Measurements from ENCODE around the gene TMEM31. TPM values are rescaled to one million over a fixed set of nuclear protein-coding genes. Genes with fewer than 3 reads are reported as not detected.

TMEM31 gene
- total and polyA plus RNA-seq, 10 of the 15 experiments (the other 5 are each of a cell fraction or from before 2014, with no cell fraction given) = 0.18 TPM; not detected in 9

DNA sequence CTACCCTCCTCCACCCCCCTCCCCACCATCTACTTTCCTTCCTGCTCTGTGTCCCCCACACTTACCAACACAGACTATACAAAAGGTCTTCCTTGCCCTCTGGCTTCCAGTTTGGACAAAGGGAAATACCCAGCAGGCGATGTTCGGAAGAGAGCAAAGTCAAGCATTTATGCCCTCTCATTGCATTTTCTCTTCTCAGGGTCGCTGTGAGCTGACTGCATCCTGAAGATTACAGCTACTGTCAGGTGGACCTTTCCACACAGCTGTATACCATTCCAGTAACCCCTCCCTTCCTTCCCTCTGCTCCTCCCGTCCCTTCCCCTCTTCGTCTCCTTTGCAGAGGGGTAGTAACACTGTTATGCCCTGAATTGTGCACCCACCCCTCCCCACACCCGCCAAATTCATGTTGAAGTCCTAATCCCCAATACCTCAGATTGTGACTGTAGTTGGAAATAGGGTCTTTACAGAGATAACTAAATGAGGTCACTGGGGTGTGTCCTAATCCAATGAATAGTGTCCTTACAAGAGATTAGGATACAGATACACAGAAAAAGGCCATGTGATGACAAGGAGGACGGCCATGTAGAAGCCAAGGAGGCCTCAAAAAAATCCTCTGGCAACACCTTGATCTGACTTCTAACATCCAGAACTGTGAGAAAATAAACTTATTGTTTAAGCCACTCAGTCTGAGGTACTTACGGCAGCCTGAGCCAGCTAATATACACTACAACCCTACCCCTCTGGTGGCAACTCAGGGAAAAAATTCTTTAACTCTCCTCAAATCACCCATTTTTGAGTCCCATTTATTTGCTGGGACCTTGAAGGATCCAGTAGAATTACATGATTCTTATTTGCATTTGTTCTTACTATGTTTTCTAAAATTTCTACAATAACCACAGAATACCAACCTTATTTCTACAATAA, 35.9 kb upstream of the TMEM31 start:
- POLR2A ChIA-PET = no interaction called here
- BruUV-seq (replicated peaks) = no TSS peak
- Histone ChIP-seq H4K20me1 (ENCODE audit: control insufficient read depth, insufficient read depth) (no peaks in the 10 kb centered on the region), H3K4me2 (ENCODE audit: control insufficient read depth, insufficient read depth) (no peak overlapping the region), H3K36me3 (ENCODE audit: control insufficient read depth in 2 of 2, insufficient read depth in 2 of 2, low read length in 1 of 2) (no peaks in the 10 kb centered on the region), H2AFZ (ENCODE audit: control insufficient read depth, low read depth, low read length) (no peak overlapping the region), H3K4me1 (ENCODE audit: control insufficient read depth, insufficient read depth, low read length) (no peaks in the 10 kb centered on the region), H3K4me3 (no peak overlapping the region), H3K27me3 (replicated peaks in 1 of 2; ENCODE audit: control insufficient read depth in 2 of 2, insufficient read depth in 2 of 2, low read length in 1 of 2) (no peaks in the 10 kb centered on the region), H3K9me3 (replicated peaks; ENCODE audit: control insufficient read depth, insufficient read depth, low read length) (no peaks in the 10 kb centered on the region), H3K9ac (ENCODE audit: control insufficient read depth, insufficient read depth, low read length) (no peak overlapping the region), H3K27ac (ENCODE audit: control insufficient read depth, insufficient read depth) (no peak overlapping the region), H3K79me2 (ENCODE audit: control insufficient read depth, insufficient read depth, low read length) (no peaks in the 10 kb centered on the region)
- RAD21 ChIA-PET (ENCODE audit: unreplicated experiment) = no interaction called here
- FAIRE-seq (no peak), ATAC-seq (no peak), DNase-seq (ENCODE audit: low read depth, low spot score) (no peak)
- intact Hi-C loops (cut with micrococcal nuclease; ENCODE audit: unreplicated experiment) = no loop called here
- CTCF ChIA-PET = no interaction called here
- TF ChIP-seq, protein P1, sequence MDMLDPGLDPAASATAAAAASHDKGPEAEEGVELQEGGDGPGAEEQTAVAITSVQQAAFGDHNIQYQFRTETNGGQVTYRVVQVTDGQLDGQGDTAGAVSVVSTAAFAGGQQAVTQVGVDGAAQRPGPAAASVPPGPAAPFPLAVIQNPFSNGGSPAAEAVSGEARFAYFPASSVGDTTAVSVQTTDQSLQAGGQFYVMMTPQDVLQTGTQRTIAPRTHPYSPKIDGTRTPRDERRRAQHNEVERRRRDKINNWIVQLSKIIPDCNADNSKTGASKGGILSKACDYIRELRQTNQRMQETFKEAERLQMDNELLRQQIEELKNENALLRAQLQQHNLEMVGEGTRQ (IDR thresholded peaks at IDR 0.05; ENCODE audit: borderline replicate concordance, low read depth, low read length) = no peak
- TF ChIP-seq POLR2AphosphoS5 (IDR thresholded peaks at IDR 0.05; ENCODE audit: low read length) (peak; percentile 50; the same call in 1 of the 2 replicates), GATAD2B (conservative IDR thresholded peaks at IDR 0.05; ENCODE audit: low read depth) (no peak), HCFC1 (IDR thresholded peaks at IDR 0.05; ENCODE audit: low read length) (no peak), ZNF274 (IDR thresholded peaks at IDR 0.05; ENCODE audit: insufficient read depth, insufficient read length) (no peak), KLF5 (IDR thresholded peaks at IDR 0.05; ENCODE audit: partially characterized antibody) (no peak), RELA (IDR thresholded peaks at IDR 0.05; ENCODE audit: borderline replicate concordance, partially characterized antibody) (no peak)
- 54% methylated on average over 8 of the region's 8 CpGs for WGBS (ENCODE audit: insufficient coverage, insufficient replicate concordance, low lambda C conversion rate, missing lambda C conversion rate)
- SMC1A ChIA-PET (ENCODE audit: uncharacterized antibody, unreplicated experiment) = interaction anchor here (1.0 kb wide), 1 partner anchor 33 kb away, joined by 3 read pairs; no protein-coding TSS in a partner anchor
- in situ Hi-C loops (cut with MboI) = no loop called here

All from GM12878 (cell line).